Measurements from ENCODE around the gene TRIM46.
A peak's percentile ranks its signal among the peaks of the same experiment; 100 is the strongest.

Gene TRIM46

DNA sequence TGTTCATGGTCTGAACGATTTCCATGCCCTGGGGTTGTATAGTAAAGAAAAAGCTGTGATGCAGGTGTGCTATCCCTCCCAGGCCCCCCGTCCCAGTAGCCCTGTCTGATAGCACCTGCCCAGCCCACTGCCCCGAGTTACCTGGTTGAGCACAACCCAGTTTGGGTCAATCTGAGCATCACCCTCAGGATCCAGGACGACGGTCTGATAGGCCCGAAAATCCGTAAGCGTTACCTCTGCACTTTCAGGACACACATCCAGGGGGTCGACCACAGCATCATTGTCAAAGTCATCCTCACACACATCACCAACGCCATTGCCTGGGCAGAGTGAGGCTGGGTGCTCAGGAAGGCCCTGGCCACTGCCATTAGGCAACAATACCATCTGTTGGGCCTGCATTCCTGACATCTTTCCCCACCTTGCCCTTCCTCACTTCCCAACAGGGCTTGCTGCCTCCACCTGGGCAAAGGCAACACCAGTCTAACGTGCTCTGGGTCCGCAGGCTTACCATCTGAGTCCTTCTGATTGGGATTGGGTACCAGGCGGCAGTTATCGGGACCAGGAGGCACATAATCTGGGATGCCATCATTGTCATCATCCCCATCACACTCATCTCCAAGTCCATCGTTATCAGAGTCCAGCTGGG lies 24.4 kb downstream of the TRIM46 start:
- intact Hi-C loops (cut with DNase I; ENCODE audit: low total_unique reads) = no loop called here
- Histone ChIP-seq H3K4me1 (peaks cover 0 to 29% (median 25%) of the 10 kb centered on the region in 4 donors), H3K36me3 (peaks cover 0 to 44% (median 34%) of the 10 kb centered on the region in 3 donors), H3K4me3 (no peak overlapping the region), H3K27ac (peak overlapping the region in 1 of 2 donors; percentile 5), H3K27me3 (no peaks in the 10 kb centered on the region), H3K9me3 (no peaks in the 10 kb centered on the region)
- no peak for TF ChIP-seq CTCF (IDR thresholded peaks at IDR 0.05)
- no peak for DNase-seq

- no peak for DNase-seq
- peaks cover 0 to 44% (median 37%) of the 10 kb centered on the region in 3 donors for H3K36me3 ChIP-seq
- H3K9me3 ChIP-seq = no peaks in the 10 kb centered on the region
Measured at GRCh38 chr1:155198547-155198906, 24.9 kb downstream of the TRIM46 start.

DNA sequence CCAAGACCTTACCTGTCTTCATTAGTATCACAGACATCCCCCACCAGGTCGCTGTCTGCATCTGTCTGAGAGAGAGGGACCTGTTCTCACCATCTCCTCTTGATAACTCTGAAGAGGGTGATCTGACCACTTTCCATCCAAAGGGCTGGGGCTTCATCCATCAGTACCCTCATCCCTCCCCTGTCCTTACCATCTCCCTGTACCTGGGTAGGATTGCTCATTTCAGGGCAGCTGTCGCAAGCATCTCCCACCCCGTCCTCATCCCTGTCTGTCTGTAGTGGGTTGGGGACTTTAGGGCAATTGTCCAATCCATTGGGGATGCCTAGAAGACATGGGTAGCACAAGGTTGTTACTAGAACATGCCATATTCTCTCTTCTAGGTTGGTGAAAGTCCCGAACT lies 26.1 kb downstream of the TRIM46 start:
- Histone ChIP-seq H3K27ac (no peak overlapping the region), H3K4me3 (no peak overlapping the region), H3K36me3 (peaks cover 0 to 47% (median 37%) of the 10 kb centered on the region in 3 donors), H3K27me3 (no peaks in the 10 kb centered on the region), H3K9me3 (no peaks in the 10 kb centered on the region), H3K4me1 (peaks cover 0 to 12% (median 11%) of the 10 kb centered on the region in 4 donors)
- intact Hi-C loops (cut with DNase I; ENCODE audit: low total_unique reads) = no loop called here
- no peak for DNase-seq
- no peak for TF ChIP-seq CTCF (IDR thresholded peaks at IDR 0.05)

More at GRCh38 chr1:155198547-155198906, 24.9 kb downstream of the TRIM46 start:
- intact Hi-C loops (cut with DNase I; ENCODE audit: low total_unique reads) = no loop called here
- H3K4me1 ChIP-seq = peaks cover 0 to 24% (median 21%) of the 10 kb centered on the region in 4 donors
- H3K27ac ChIP-seq = no peak overlapping the region
- H3K27me3 ChIP-seq = no peaks in the 10 kb centered on the region
- no peak overlapping the region for H3K4me3 ChIP-seq
- TF ChIP-seq CTCF (IDR thresholded peaks at IDR 0.05) = no peak

GRCh38 chr1:155200920-155201319 lies 27.3 kb downstream of the TRIM46 start:
- Histone ChIP-seq H3K4me1 (peaks cover 0 to 4% (median 2%) of the 10 kb centered on the region in 4 donors), H3K27ac (no peak overlapping the region), H3K36me3 (peaks cover 0 to 49% (median 37%) of the 10 kb centered on the region in 3 donors), H3K4me3 (no peak overlapping the region), H3K27me3 (no peaks in the 10 kb centered on the region), H3K9me3 (no peaks in the 10 kb centered on the region)
- intact Hi-C loops (cut with DNase I; ENCODE audit: low total_unique reads) = no loop called here
- no peak for TF ChIP-seq CTCF (IDR thresholded peaks at IDR 0.05)
- no peak for DNase-seq

DNA sequence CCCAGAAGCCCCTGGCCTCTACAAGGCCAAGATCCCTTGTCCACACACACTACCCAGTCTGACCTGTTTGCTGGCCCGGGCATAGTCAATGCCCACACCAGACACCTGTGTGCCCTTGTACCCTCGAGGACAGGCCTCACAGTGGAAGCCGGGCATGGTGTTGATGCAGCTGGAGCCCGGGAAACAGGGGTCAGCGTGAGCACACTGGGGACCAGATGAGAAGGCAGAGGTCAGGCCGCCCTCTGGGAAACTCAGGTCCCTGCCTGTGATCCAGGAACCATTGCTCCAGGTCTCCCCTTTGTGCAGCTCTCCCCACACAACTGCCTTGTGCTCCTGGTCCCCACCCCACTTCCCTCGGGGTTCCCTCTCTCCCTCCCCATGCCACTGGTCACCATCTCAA lies 28.5 kb downstream of the TRIM46 start:
- no peaks in the 10 kb centered on the region for H3K27me3 ChIP-seq
- no peak overlapping the region for H3K27ac ChIP-seq
- no peak for DNase-seq
- H3K4me3 ChIP-seq = no peak overlapping the region
- TF ChIP-seq CTCF (IDR thresholded peaks at IDR 0.05) = no peak
- peaks cover 0 to 42% (median 37%) of the 10 kb centered on the region in 3 donors for H3K36me3 ChIP-seq
- H3K9me3 ChIP-seq = no peaks in the 10 kb centered on the region
- H3K4me1 ChIP-seq = peaks cover 0 to 15% (median 13%) of the 10 kb centered on the region in 4 donors
- intact Hi-C loops (cut with DNase I; ENCODE audit: low total_unique reads) = no loop called here
